Mesenchymal stem cell (in vitro differentiated cells and primary cell): ENCODE data around the gene ASPHD2.

Experiments used
- DNase-seq: peaks from one replicate; pipeline ENCODE4 v3.0.0-alpha.2; 2013
- H2AFZ ChIP-seq: one replicate; pipeline ENCODE4 v1.6.1; 2013; ENCODE audit warnings: low read depth, mild to moderate bottlenecking, control low read depth, inconsistent platforms, low read length, moderate library complexity
- H2AK5ac ChIP-seq: 2 replicates; pipeline ENCODE4 v1.6.1; 2013; ENCODE audit warnings: low read length, moderate library complexity, mild to moderate bottlenecking, inconsistent platforms; ENCODE audit not compliant: severe bottlenecking
- H2BK120ac ChIP-seq: one replicate; pipeline ENCODE4 v1.6.1; 2013; ENCODE audit warnings: low read depth, mild to moderate bottlenecking, inconsistent platforms, low read length, moderate library complexity
- H2BK12ac ChIP-seq, 2 experiments: one replicate each; pipeline ENCODE4 v1.6.1; 2013; ENCODE audit warnings: inconsistent platforms in 2 of 2, low read length in 2 of 2, mild to moderate bottlenecking in 2 of 2, moderate library complexity in 2 of 2, control low read depth in 1 of 2
- H2BK15ac ChIP-seq: one replicate; pipeline ENCODE4 v1.6.1; 2013; ENCODE audit warnings: mild to moderate bottlenecking, low read depth, inconsistent platforms; ENCODE audit not compliant: poor library complexity, severe bottlenecking
- H2BK5ac ChIP-seq: 2 replicates; pipeline ENCODE4 v1.6.1; 2013; ENCODE audit warnings: low read depth, mild to moderate bottlenecking, low read length, control low read depth, inconsistent platforms; ENCODE audit not compliant: poor library complexity, severe bottlenecking
- H3K14ac ChIP-seq, 2 experiments: one replicate each; pipeline ENCODE4 v1.6.1; 2013; ENCODE audit warnings: inconsistent platforms in 2 of 2, low read length in 2 of 2, control low read depth in 1 of 2, mild to moderate bottlenecking in 1 of 2, moderate library complexity in 1 of 2
- H3K18ac ChIP-seq, 2 experiments: one replicate each; pipeline ENCODE4 v1.6.1; 2013; ENCODE audit warnings: inconsistent platforms in 2 of 2, low read length in 2 of 2, control low read depth in 1 of 2, low read depth in 1 of 2, mild to moderate bottlenecking in 1 of 2
- H3K23ac ChIP-seq, 2 experiments: one replicate each; pipeline ENCODE4 v1.6.1; 2013; ENCODE audit warnings: inconsistent platforms in 2 of 2, low read length in 2 of 2, mild to moderate bottlenecking in 2 of 2, moderate library complexity in 2 of 2, control low read depth in 1 of 2
- H3K27ac ChIP-seq: 2 replicates; pipeline ENCODE4 v1.5.1; 2013; ENCODE audit warnings: mild to moderate bottlenecking, moderate library complexity, low read length, control low read depth, inconsistent platforms; ENCODE audit not compliant: poor library complexity, severe bottlenecking
- H3K27me3 ChIP-seq, 2 experiments: 2 replicates each; pipeline versions ENCODE4 v1.6.1 to v1.7.0; 2013; ENCODE audit warnings: low read length in 2 of 2, mild to moderate bottlenecking in 2 of 2, moderate library complexity in 2 of 2, control low read depth in 1 of 2, inconsistent platforms in 1 of 2; ENCODE audit not compliant: control insufficient read depth in 1 of 2, insufficient read depth in 1 of 2
- H3K36me3 ChIP-seq, 2 experiments: 2 replicates each; pipeline versions ENCODE4 v1.6.1 to v1.7.0; 2013; ENCODE audit warnings: low read length in 2 of 2, control low read depth in 1 of 2, inconsistent platforms in 1 of 2, low read depth in 1 of 2, mild to moderate bottlenecking in 1 of 2; ENCODE audit not compliant: insufficient read depth in 2 of 2, control insufficient read depth in 1 of 2
- H3K4ac ChIP-seq, 2 experiments: one replicate each; pipeline ENCODE4 v1.6.1; 2013; ENCODE audit warnings: inconsistent platforms in 2 of 2, low read length in 2 of 2, mild to moderate bottlenecking in 2 of 2, moderate library complexity in 2 of 2, control low read depth in 1 of 2, low read depth in 1 of 2
- H3K4me1 ChIP-seq: 2 replicates; pipeline ENCODE4 v1.6.1; 2013; ENCODE audit warnings: low read depth, low read length, control low read depth; ENCODE audit not compliant: control insufficient read depth, insufficient read depth
- H3K4me2 ChIP-seq: 2 replicates; pipeline ENCODE4 v1.6.1; 2013; ENCODE audit warnings: low read length, mild to moderate bottlenecking, inconsistent platforms; ENCODE audit not compliant: poor library complexity, severe bottlenecking
- H3K4me3 ChIP-seq, 2 experiments: 2 replicates each; pipeline versions ENCODE4 v1.5.1 to v1.7.0; 2013; ENCODE audit warnings: low read length in 2 of 2, mild to moderate bottlenecking in 2 of 2, control low read depth in 1 of 2, low read depth in 1 of 2; ENCODE audit not compliant: insufficient read depth in 1 of 2
- H3K79me1 ChIP-seq: replicated peaks from 2 replicates; pipeline ENCODE4 v1.6.1; 2013; ENCODE audit warnings: mild to moderate bottlenecking, control low read depth, low read length, inconsistent platforms; ENCODE audit not compliant: poor library complexity, severe bottlenecking
- H3K9ac ChIP-seq: 2 replicates; pipeline ENCODE4 v1.7.0; 2013; ENCODE audit warnings: mild to moderate bottlenecking, low read length, moderate library complexity
- H3K9me3 ChIP-seq: 2 replicates; pipeline ENCODE4 v1.7.0; 2013; ENCODE audit warnings: mild to moderate bottlenecking, low read length; ENCODE audit not compliant: control insufficient read depth
- H4K8ac ChIP-seq: one replicate; pipeline ENCODE4 v1.6.1; 2013; ENCODE audit warnings: inconsistent platforms, mild to moderate bottlenecking, low read length, moderate library complexity
- H4K91ac ChIP-seq: one replicate; pipeline ENCODE4 v1.6.1; 2013; ENCODE audit warnings: mild to moderate bottlenecking, low read length, inconsistent platforms
- WGBS: methylation state at CpG from one replicate; pipeline ENCODE4 v1.1.7; 2013; ENCODE audit warnings: mixed read lengths; 5-methylcytosine and 5-hydroxymethylcytosine counted together

ASPHD2 gene

GRCh38 chr22:26398741-26399153 is 30.3 kb upstream of the ASPHD2 start:
- Histone ChIP-seq H2BK5ac (no peak overlapping the region), H3K27ac (no peak overlapping the region), H2BK15ac (no peak overlapping the region), H3K27me3 (peaks cover 30 to 34% of the 10 kb centered on the region in 2 experiments), H3K14ac (no peak overlapping the region), H3K4ac (no peak overlapping the region), H4K91ac (no peak overlapping the region), H3K79me1 (no peaks in the 10 kb centered on the region), H2AFZ (no peak overlapping the region), H3K4me3 (no peak overlapping the region), H2BK12ac (no peak overlapping the region), H2BK120ac (no peak overlapping the region), H3K18ac (no peak overlapping the region), H3K4me1 (no peaks in the 10 kb centered on the region), H3K9ac (peak overlapping the region; percentile 68), H3K9me3 (no peaks in the 10 kb centered on the region), H3K4me2 (no peak overlapping the region), H4K8ac (no peak overlapping the region), H3K36me3 (no peaks in the 10 kb centered on the region), H2AK5ac (no peak overlapping the region), H3K23ac (no peak overlapping the region)
- DNase-seq = peak; percentile 70
- WGBS = 45% methylated on average over 3 of the region's 3 CpGs

GRCh38 chr22:26399289-26399688 is 29.8 kb upstream of the ASPHD2 start:
- Histone ChIP-seq H3K23ac (no peak overlapping the region), H2AK5ac (no peak overlapping the region), H3K4me2 (no peak overlapping the region), H3K4me1 (no peaks in the 10 kb centered on the region), H3K27ac (no peak overlapping the region), H2BK15ac (no peak overlapping the region), H3K4ac (no peak overlapping the region), H3K36me3 (no peaks in the 10 kb centered on the region), H2BK12ac (no peak overlapping the region), H3K18ac (no peak overlapping the region), H3K9me3 (no peaks in the 10 kb centered on the region), H3K79me1 (no peaks in the 10 kb centered on the region), H3K4me3 (no peak overlapping the region), H3K14ac (no peak overlapping the region), H2BK120ac (no peak overlapping the region), H2BK5ac (no peak overlapping the region), H3K9ac (peak overlapping the region; percentile 68), H3K27me3 (peaks cover 32 to 35% of the 10 kb centered on the region in 2 experiments), H4K91ac (no peak overlapping the region), H2AFZ (no peak overlapping the region), H4K8ac (no peak overlapping the region)
- no CpG with 5 or more reads among the region's 1 CpG for WGBS
- DNase-seq = peak; percentile 6

DNA sequence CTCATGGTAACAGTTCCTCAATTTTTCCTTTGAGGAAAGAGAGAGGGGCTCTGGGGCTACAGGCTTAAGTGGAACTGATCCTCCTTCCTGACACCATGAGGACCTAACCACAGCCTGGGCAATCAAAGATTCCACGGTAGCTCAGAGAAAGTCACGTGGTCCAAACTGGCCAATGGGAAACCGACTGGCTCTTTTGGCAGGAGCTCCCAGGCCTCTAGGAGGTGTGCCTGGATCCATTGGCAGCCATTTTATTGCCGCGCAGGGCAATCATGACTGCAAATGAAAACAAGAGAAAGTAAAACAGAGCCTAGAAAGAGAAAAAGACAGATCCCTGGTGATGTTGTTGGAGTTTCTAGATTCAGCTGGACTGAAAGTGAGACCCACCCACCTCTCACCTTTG is 27.3 kb upstream of the ASPHD2 start:
- Histone ChIP-seq H2BK15ac (no peak overlapping the region), H3K4ac (no peak overlapping the region), H2AFZ (no peak overlapping the region), H4K91ac (no peak overlapping the region), H3K23ac (no peak overlapping the region), H2BK12ac (no peak overlapping the region), H3K14ac (no peak overlapping the region), H3K9me3 (no peaks in the 10 kb centered on the region), H4K8ac (no peak overlapping the region), H3K4me3 (no peak overlapping the region), H2BK5ac (no peak overlapping the region), H3K4me2 (no peak overlapping the region), H2AK5ac (no peak overlapping the region), H3K27me3 (peaks cover 20 to 28% of the 10 kb centered on the region in 2 experiments), H3K27ac (no peak overlapping the region), H2BK120ac (no peak overlapping the region), H3K4me1 (peaks cover 2% of the 10 kb centered on the region), H3K79me1 (no peaks in the 10 kb centered on the region), H3K9ac (no peak overlapping the region), H3K36me3 (no peaks in the 10 kb centered on the region), H3K18ac (no peak overlapping the region)
- 76% methylated on average over 5 of the region's 5 CpGs for WGBS
- no peak for DNase-seq

DNA sequence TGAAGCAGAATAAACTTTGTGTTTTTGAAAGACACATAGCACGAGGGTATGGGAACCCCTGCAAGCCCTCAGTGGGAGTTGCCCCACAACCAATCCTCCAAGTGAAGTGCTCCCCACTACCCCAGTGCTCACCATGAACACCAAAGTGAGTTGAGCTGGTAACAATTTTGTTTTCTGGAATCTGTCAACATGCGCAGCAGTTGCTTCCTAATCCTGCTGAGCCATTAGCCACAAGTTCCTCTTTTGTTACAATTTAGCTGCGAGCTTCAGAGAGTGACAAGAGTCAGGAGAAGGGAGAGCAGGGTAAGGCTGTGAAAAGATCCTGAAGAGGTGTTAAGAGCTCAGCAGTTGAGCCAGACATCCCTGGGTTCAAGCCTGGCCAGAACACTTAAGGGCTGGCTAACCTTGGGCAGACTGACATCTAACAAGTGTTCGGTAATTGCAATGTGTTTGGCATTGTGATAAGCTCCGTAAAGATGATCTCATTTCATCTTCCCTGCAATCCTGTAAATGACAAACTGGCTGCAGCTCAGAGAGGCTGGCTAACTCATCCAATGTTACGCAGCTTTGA is 24.1 kb upstream of the ASPHD2 start:
- Histone ChIP-seq H3K18ac (no peak overlapping the region), H3K9me3 (no peaks in the 10 kb centered on the region), H3K4me2 (no peak overlapping the region), H3K79me1 (no peaks in the 10 kb centered on the region), H3K27ac (no peak overlapping the region), H2AFZ (no peak overlapping the region), H4K91ac (no peak overlapping the region), H2AK5ac (no peak overlapping the region), H3K23ac (no peak overlapping the region), H2BK5ac (no peak overlapping the region), H3K4ac (no peak overlapping the region), H2BK120ac (no peak overlapping the region), H2BK12ac (no peak overlapping the region), H3K14ac (no peak overlapping the region), H3K4me1 (peaks cover 2% of the 10 kb centered on the region), H3K36me3 (no peaks in the 10 kb centered on the region), H2BK15ac (no peak overlapping the region), H3K9ac (no peak overlapping the region), H4K8ac (no peak overlapping the region), H3K27me3 (peaks cover 28 to 41% of the 10 kb centered on the region in 2 experiments), H3K4me3 (no peak overlapping the region)
- 25% methylated on average over 6 of the region's 6 CpGs for WGBS
- no peak for DNase-seq
